Measurements from ENCODE around the gene CIB1. TPM values are rescaled to one million over a fixed set of nuclear protein-coding genes. Genes with fewer than 3 reads are reported as not detected.

The CIB1 gene
- total and polyA plus RNA-seq, 10 of the 15 experiments (the other 5 are each of a cell fraction or from before 2014, with no cell fraction given): 10.8 to 155 (median 81.9) TPM

- TF ChIP-seq ZBTB11 (CRISPR knock-in tag; IDR thresholded peaks at IDR 0.05) (no peak), FOXM1 (IDR thresholded peaks at IDR 0.05; ENCODE audit: low read depth, low read length) (0 out of 2 replicates have a peak, but pooled peaks have one; percentile 50), CTCF (IDR thresholded peaks at IDR 0.05 in 2 of 3, conservative IDR thresholded peaks at IDR 0.05 in 1 of 3; ENCODE audit: control insufficient read depth in 2 of 3, extremely low read depth in 1 of 3, insufficient read depth in 1 of 3, low read depth in 3 of 3, low read length in 3 of 3) (no peak), YY1 (IDR thresholded peaks at IDR 0.05; ENCODE audit: low read depth, low read length) (no peak), NRF1 (conservative IDR thresholded peaks at IDR 0.05; ENCODE audit: low read depth, low read length) (no peak), WRNIP1 (IDR thresholded peaks at IDR 0.05; ENCODE audit: borderline replicate concordance, low read depth, low read length) (no peak), MTA2 (IDR thresholded peaks at IDR 0.05; ENCODE audit: low read depth) (peak; percentile 89), PML (IDR thresholded peaks at IDR 0.05; ENCODE audit: low read length) (0 out of 2 replicates have a peak, but pooled peaks have one; percentile 51), SMAD1 (IDR thresholded peaks at IDR 0.05; ENCODE audit: low read depth, partially characterized antibody) (peak; percentile 71), EP300 (IDR thresholded peaks at IDR 0.05; ENCODE audit: borderline replicate concordance in 1 of 2, control insufficient read depth in 1 of 2, low read depth in 2 of 2, low read length in 2 of 2) (peak; percentile 74 to 87; a peak in 3 of 4 replicates), SPI1 (IDR thresholded peaks at IDR 0.05; ENCODE audit: borderline replicate concordance, insufficient read depth, low read depth, low read length) (no peak), HCFC1 (IDR thresholded peaks at IDR 0.05; ENCODE audit: low read length) (no peak), HSF1 (IDR thresholded peaks at IDR 0.05; ENCODE audit: low read depth, low read length) (no peak), BMI1 (IDR thresholded peaks at IDR 0.05; ENCODE audit: borderline replicate concordance) (no peak), BRCA1 (IDR thresholded peaks at IDR 0.05; ENCODE audit: low read depth, low read length) (no peak), ZNF217 (IDR thresholded peaks at IDR 0.05) (no peak), SRF (IDR thresholded peaks at IDR 0.05; ENCODE audit: low read depth in 2 of 2, low read length in 2 of 2) (no peak), RELB (IDR thresholded peaks at IDR 0.05; ENCODE audit: low read depth) (peak; percentile 42; the same call in 1 of the 2 replicates), BHLHE40 (IDR thresholded peaks at IDR 0.05; ENCODE audit: borderline replicate concordance in 1 of 2, low read depth in 2 of 2, low read length in 1 of 2) (peak; percentile 5 to 40; a peak in 2 of 4 replicates), RCOR1 (conservative IDR thresholded peaks at IDR 0.05; ENCODE audit: low read depth, low read length) (no peak), RUNX3 (IDR thresholded peaks at IDR 0.05; ENCODE audit: low read length) (peak; percentile 92)
Observed at GRCh38 chr15:90259524-90259923, 25.8 kb upstream of the CIB1 start (continued).
